Caco-2 (cell line): ENCODE results near the gene FIBCD1. TPM values are rescaled to one million over a fixed set of nuclear protein-coding genes. Genes with fewer than 3 reads are reported as not detected.
"Not testable (repeated sequence)": the region's sequence is repeated elsewhere in the genome, so short reads cannot be mapped to it uniquely, and the experiment has no call there.

Source experiments
- BruUV-seq: library from RNA; stranded (reverse); fragments of 400-500 nt; replicated peaks from 2 replicates; lab custom pipeline; 2021; lab: Mats Ljungman, UMichigan
- CTCF ChIA-PET: fragments of 300-600 bp; sonication (Branson Sonifier 250); formaldehyde crosslinking; loops from one replicate; lab custom pipeline; 2022; ENCODE audit warnings: antibody characterized with exemption; lab: Charles Lee
- POLR2A ChIA-PET: fragments of 300-600 bp; sonication (Branson Sonifier 250); formaldehyde crosslinking; loops from one replicate; lab custom pipeline; 2022; ENCODE audit warnings: antibody characterized with exemption; lab: Charles Lee
- DNase-seq, 2 experiments: peaks; one replicate each; pipeline versions ENCODE4 v3.0.0 to v3.0.0-alpha.2; 2020 to 2022
- H3K27me3 ChIP-seq: replicated peaks from 2 replicates; pipeline ENCODE4 v1.6.0; 2011; ENCODE audit warnings: low read length; ENCODE audit not compliant: control insufficient read depth, insufficient read depth
- H3K36me3 ChIP-seq: 2 replicates; pipeline ENCODE4 v1.5.1; 2011; ENCODE audit warnings: low read length; ENCODE audit not compliant: control insufficient read depth, insufficient read depth
- H3K4me1 ChIP-seq: fragments of 250-450 bp; sonication (Bioruptor Pico); 2 replicates; pipeline ENCODE4 v1.5.1; 2020; ENCODE audit warnings: mild to moderate bottlenecking
- H3K4me3 ChIP-seq: 2 replicates; pipeline ENCODE4 v1.5.1; 2011; ENCODE audit warnings: low read depth, mild to moderate bottlenecking, control low read depth, low read length
- H3K9me3 ChIP-seq: fragments of 250-450 bp; sonication (Bioruptor Pico); 2 replicates; pipeline ENCODE4 v1.5.1; 2020; ENCODE audit warnings: mild to moderate bottlenecking, moderate library complexity
- H3K27ac Mint-ChIP-seq: one replicate; pipeline ENCODE4 v1.8.0; 2022; ENCODE audit warnings: mixed read lengths; ENCODE audit not compliant: unreplicated experiment
- H3K27me3 Mint-ChIP-seq: one replicate; pipeline ENCODE4 v1.8.0; 2022; ENCODE audit warnings: mixed read lengths; ENCODE audit not compliant: insufficient read depth, unreplicated experiment
- H3K36me3 Mint-ChIP-seq: one replicate; pipeline ENCODE4 v1.8.0; 2022; ENCODE audit warnings: mild to moderate bottlenecking, mixed read lengths; ENCODE audit not compliant: insufficient read depth, unreplicated experiment
- H3K4me1 Mint-ChIP-seq: one replicate; pipeline ENCODE4 v1.8.0; 2022; ENCODE audit warnings: low read depth, mixed read lengths; ENCODE audit not compliant: unreplicated experiment
- H3K4me3 Mint-ChIP-seq: one replicate; pipeline ENCODE4 v1.8.0; 2022; ENCODE audit warnings: mild to moderate bottlenecking, moderate library complexity, mixed read lengths; ENCODE audit not compliant: unreplicated experiment
- H3K9me3 Mint-ChIP-seq: one replicate; pipeline ENCODE4 v1.8.0; 2022; ENCODE audit warnings: mixed read lengths; ENCODE audit not compliant: unreplicated experiment
- CTCF ChIP-seq, 2 experiments: fragments of 200-600 bp in 1 of 2; IDR thresholded peaks; 1 replicate in 1 of 2; 2 replicates in 1 of 2; pipeline versions ENCODE4 v1.5.1 to v1.8.0; 2011 to 2022; ENCODE audit warnings: antibody characterized with exemption in 1 of 2, control low read depth in 1 of 2, inconsistent platforms in 1 of 2, low read depth in 1 of 2, low read length in 1 of 2, mild to moderate bottlenecking in 1 of 2, moderate library complexity in 1 of 2; ENCODE audit not compliant: insufficient read depth in 1 of 2, severe bottlenecking in 1 of 2, unreplicated experiment in 1 of 2
- intact Hi-C: fragments of 100-400 bp; cut with micrococcal nuclease; formaldehyde crosslinking; loops from one replicate; pipeline ENCODE4 v1.10.0; 2022; ENCODE audit not compliant: unreplicated experiment
- total RNA-seq: library from RNA; stranded (reverse); gene quantifications from 2 replicates; pipeline ENCODE4 v1.2.3, GENCODE V29; 2022

The FIBCD1 gene
- total RNA-seq, 1 experiment from 2014 or later, result not detected

- H3K27me3 ChIP-seq, result no peaks in the 10 kb centered on the region
- BruUV-seq, result no TSS peak
- POLR2A ChIA-PET, result no interaction called here
- H3K4me1 ChIP-seq, result no peaks in the 10 kb centered on the region
- no peak overlapping the region for H3K4me3 ChIP-seq
- no peak for DNase-seq
- H3K36me3 Mint-ChIP-seq, result no peaks in the 10 kb centered on the region
- H3K27ac Mint-ChIP-seq, result no peak overlapping the region
- H3K9me3 Mint-ChIP-seq, result no peaks in the 10 kb centered on the region
- no peaks in the 10 kb centered on the region for H3K9me3 ChIP-seq
- H3K4me3 Mint-ChIP-seq, result no peak overlapping the region
- peaks cover 8% of the 10 kb centered on the region for H3K27me3 Mint-ChIP-seq
- TF ChIP-seq CTCF (IDR thresholded peaks at IDR 0.05; ENCODE audit: insufficient read depth in 1 of 2, low read depth in 1 of 2, low read length in 1 of 2, severe bottlenecking in 1 of 2, unreplicated experiment in 1 of 2), result no peak
- CTCF ChIA-PET, result no interaction called here
- no peaks in the 10 kb centered on the region for H3K36me3 ChIP-seq
- intact Hi-C loops, result no loop called here
- H3K4me1 Mint-ChIP-seq, result no peaks in the 10 kb centered on the region
Measured at GRCh38 chr9:130912932-130913598, 26.0 kb downstream of the FIBCD1 start.

GRCh38 chr9:130911254-130912049 lies 27.6 kb downstream of the FIBCD1 start:
- TSS peak; percentile 95 for BruUV-seq
- CTCF ChIA-PET, result no interaction called here
- POLR2A ChIA-PET, result no interaction called here

GRCh38 chr9:130910670-130911069 lies 28.4 kb downstream of the FIBCD1 start:
- DNase-seq, H3K9me3 ChIP-seq, intact Hi-C loops, H3K4me3 Mint-ChIP-seq, H3K36me3 ChIP-seq, H3K27ac Mint-ChIP-seq, H3K4me1 ChIP-seq, POLR2A ChIA-PET, H3K27me3 ChIP-seq, H3K4me1 Mint-ChIP-seq, H3K4me3 ChIP-seq, H3K27me3 Mint-ChIP-seq, BruUV-seq, CTCF ChIA-PET, H3K36me3 Mint-ChIP-seq, H3K9me3 Mint-ChIP-seq: not testable (repeated sequence)

More at GRCh38 chr9:130911254-130912049, 27.6 kb downstream of the FIBCD1 start:
- H3K4me1 Mint-ChIP-seq, result no peaks in the 10 kb centered on the region
- H3K36me3 Mint-ChIP-seq, result no peaks in the 10 kb centered on the region
- intact Hi-C loops, result no loop called here
- no peak overlapping the region for H3K27ac Mint-ChIP-seq
- H3K27me3 Mint-ChIP-seq, result peaks cover 4% of the 10 kb centered on the region
- Histone ChIP-seq H3K9me3 (no peaks in the 10 kb centered on the region), H3K36me3 (no peaks in the 10 kb centered on the region), H3K4me1 (no peaks in the 10 kb centered on the region), H3K27me3 (no peaks in the 10 kb centered on the region), H3K4me3 (no peak overlapping the region)
- no peak overlapping the region for H3K4me3 Mint-ChIP-seq
- no peak for TF ChIP-seq CTCF (IDR thresholded peaks at IDR 0.05; ENCODE audit: insufficient read depth in 1 of 2, low read depth in 1 of 2, low read length in 1 of 2, severe bottlenecking in 1 of 2, unreplicated experiment in 1 of 2)
- no peak for DNase-seq
- H3K9me3 Mint-ChIP-seq, result no peaks in the 10 kb centered on the region

GRCh38 chr9:130910041-130910440 lies 29.0 kb downstream of the FIBCD1 start:
- H3K27me3 ChIP-seq, CTCF ChIA-PET, H3K4me3 ChIP-seq, intact Hi-C loops, H3K36me3 ChIP-seq, POLR2A ChIA-PET, H3K27me3 Mint-ChIP-seq, BruUV-seq, H3K4me1 ChIP-seq, H3K4me1 Mint-ChIP-seq, H3K4me3 Mint-ChIP-seq, H3K9me3 ChIP-seq, H3K9me3 Mint-ChIP-seq, DNase-seq, H3K36me3 Mint-ChIP-seq, H3K27ac Mint-ChIP-seq: not testable (repeated sequence)
